Spleen (tissue), 11 donors: ENCODE measurements around the gene RERE. TPM values are rescaled to one million over a fixed set of nuclear protein-coding genes. Genes with fewer than 3 reads are reported as not detected.

Experiments used
- DNase-seq: peaks from one replicate; pipeline ENCODE4 v3.0.0-alpha.2; 2020
- H3K27ac ChIP-seq, 8 donors: fragments of 200-600 bp; sonication (generic) in 7 of 8; 1 replicate in 4 of 8; 2 replicates in 4 of 8; pipeline versions ENCODE4 v1.5.0 to v1.8.0; 2016 to 2021; ENCODE audit warnings: inconsistent platforms in 4 of 8, mild to moderate bottlenecking in 4 of 8, moderate library complexity in 1 of 8
- H3K27me3 ChIP-seq, 7 donors: fragments of 200-600 bp; sonication (generic) in 6 of 7; replicated peaks in 1 of 7; 1 replicate in 4 of 7; 2 replicates in 3 of 7; pipeline versions ENCODE4 v1.5.0 to v1.8.0; 2016 to 2021; ENCODE audit warnings: inconsistent platforms in 3 of 7, mild to moderate bottlenecking in 1 of 7
- H3K36me3 ChIP-seq, 6 donors: fragments of 200-600 bp; sonication (generic) in 5 of 6; 1 replicate in 4 of 6; 2 replicates in 2 of 6; pipeline versions ENCODE4 v1.5.0 to v1.8.0; 2016 to 2021; ENCODE audit warnings: inconsistent platforms in 2 of 6
- H3K4me1 ChIP-seq, 6 donors: fragments of 200-600 bp; sonication (generic) in 5 of 6; 1 replicate in 3 of 6; 2 replicates in 3 of 6; pipeline versions ENCODE4 v1.5.0 to v1.8.0; 2016 to 2021; ENCODE audit warnings: inconsistent platforms in 3 of 6
- H3K4me3 ChIP-seq, 8 donors: fragments of 200-600 bp; sonication (generic) in 7 of 8; 1 replicate in 4 of 8; 2 replicates in 4 of 8; pipeline versions ENCODE4 v1.5.0 to v1.8.0; 2016 to 2021; ENCODE audit warnings: inconsistent platforms in 4 of 8, mild to moderate bottlenecking in 4 of 8, moderate library complexity in 2 of 8
- H3K9me3 ChIP-seq, 8 donors: fragments of 200-600 bp; sonication (generic) in 7 of 8; 1 replicate in 4 of 8; 2 replicates in 4 of 8; pipeline versions ENCODE4 v1.5.0 to v1.8.0; 2016 to 2021; ENCODE audit warnings: inconsistent platforms in 4 of 8
- CTCF ChIP-seq, 11 experiments: fragments of 200-600 bp in 7 of 11; fragments of 450-650 bp in 4 of 11; sonication (generic) in 4 of 11; IDR thresholded peaks in 8 of 11; conservative IDR thresholded peaks in 3 of 11; 1 replicate in 7 of 11; 2 replicates in 4 of 11; pipeline versions ENCODE4 v1.4.0 to v1.8.0; 2016 to 2021; ENCODE audit warnings: antibody characterized with exemption in 11 of 11, inconsistent platforms in 4 of 11, mild to moderate bottlenecking in 1 of 11
- POLR2A ChIP-seq, 3 donors: fragments of 450-650 bp; IDR thresholded peaks; one replicate each; pipeline ENCODE4 v1.5.1; 2017; ENCODE audit warnings: antibody characterized with exemption in 3 of 3, mild to moderate bottlenecking in 1 of 3
- POLR2AphosphoS5 ChIP-seq, 3 donors: sonication (generic); formaldehyde crosslinking; IDR thresholded peaks; one replicate each; pipeline ENCODE4 v1.5.1; 2017; ENCODE audit warnings: antibody characterized with exemption in 3 of 3
- WGBS, 5 donors: extraction: QIAGEN DNeasy Blood & Tissue Kit in 3 of 5; methylation state at CpG; one replicate each; pipeline versions ENCODE4 v1.1.5 to v1.1.7; 2013 to 2018; 5-methylcytosine and 5-hydroxymethylcytosine counted together
- intact Hi-C: fragments of 100-400 bp; cut with DNase I; formaldehyde crosslinking; loops from one replicate; pipeline ENCODE4 v1.15.0; 2023; ENCODE audit warnings: low total_unique reads
- polyA plus RNA-seq, 3 donors: library from polyadenylated mRNA; stranded (reverse); fragments of 200-250 nt; gene quantifications; one replicate each; pipeline ENCODE4 v1.2.1, GENCODE V29; 2013
- total RNA-seq, 7 donors: library from RNA; depleted of rRNA in 3 of 7; stranded (reverse); fragments of >200 nt in 3 of 7; fragmentation: NEBNext Ultra II Directional in 4 of 7; extraction: Animal tissue kit (Norgen Biotek cat#: 25700) in 4 of 7; gene quantifications; one replicate each; pipeline versions ENCODE4 v1.1.0 to v1.2.1, GENCODE V29; 2016 to 2021
- donor health status: healthy with polysubstance abuse.
- donor health status: DM: no; HTN: no; CAD: no; lungs with moderate emphysema.
- donor health status: DM: no; HTN: no; CAD: no.
- donor health status: Bipolar disorder and iron deficiency.
- donor health status: healthy.
- donor health status: DM: no; HTN: no; CAD: no.
- donor health status: DM: yes; HTN: yes; CAD: no.

RERE gene
- total and polyA plus RNA-seq, 10 donors: 10.3 to 149 (median 117) TPM

- TF ChIP-seq POLR2AphosphoS5 (IDR thresholded peaks at IDR 0.05) (no peak), POLR2A (IDR thresholded peaks at IDR 0.05) (no peak), CTCF (IDR thresholded peaks at IDR 0.05 in 8 of 11, conservative IDR thresholded peaks at IDR 0.05 in 3 of 11) (no peak)
- H3K9me3 ChIP-seq: no peaks in the 10 kb centered on the region
- peaks cover 0 to 91% (median 23%) of the 10 kb centered on the region in 6 donors for H3K36me3 ChIP-seq
- DNase-seq: no peak
- intact Hi-C loops: no loop called here
- peak overlapping the region in 2 of 8 donors; percentile 16 to 37 for H3K27ac ChIP-seq
- H3K4me1 ChIP-seq: peaks cover 54 to 99% (median 83%) of the 10 kb centered on the region in 6 donors
- H3K27me3 ChIP-seq: no peaks in the 10 kb centered on the region
- 88 to 90% (median 89%) methylated on average over 8 of the region's 8 CpGs for WGBS, 5 donors
- H3K4me3 ChIP-seq: no peak overlapping the region
Observed at GRCh38 chr1:8412183-8412831, 405.1 kb downstream of the RERE start.

GRCh38 chr1:8411803-8412182, 405.6 kb downstream of the RERE start:
- Histone ChIP-seq H3K4me3 (no peak overlapping the region), H3K4me1 (peaks cover 57 to 99% (median 83%) of the 10 kb centered on the region in 6 donors), H3K9me3 (no peaks in the 10 kb centered on the region), H3K36me3 (peaks cover 0 to 91% (median 23%) of the 10 kb centered on the region in 6 donors), H3K27ac (peak overlapping the region in 3 of 8 donors; percentile 16 to 37 (median 22)), H3K27me3 (no peaks in the 10 kb centered on the region)
- WGBS, 5 donors: 65 to 83% (median 78%) methylated on average over 7 of the region's 7 CpGs
- DNase-seq: no peak
- TF ChIP-seq POLR2AphosphoS5 (IDR thresholded peaks at IDR 0.05) (no peak), CTCF (IDR thresholded peaks at IDR 0.05 in 8 of 11, conservative IDR thresholded peaks at IDR 0.05 in 3 of 11) (no peak), POLR2A (IDR thresholded peaks at IDR 0.05) (no peak)
- intact Hi-C loops: no loop called here

GRCh38 chr1:8410791-8411190, 406.6 kb downstream of the RERE start:
- DNase-seq: no peak
- peaks cover 0 to 91% (median 21%) of the 10 kb centered on the region in 6 donors for H3K36me3 ChIP-seq
- 91 to 100% (median 96%) methylated on average over 3 of the region's 3 CpGs for WGBS, 5 donors
- no peaks in the 10 kb centered on the region for H3K27me3 ChIP-seq
- H3K27ac ChIP-seq: peak overlapping the region in 5 of 8 donors; percentile 69 to 79 (median 74)
- no peak overlapping the region for H3K4me3 ChIP-seq
- no peaks in the 10 kb centered on the region for H3K9me3 ChIP-seq
- intact Hi-C loops: no loop called here
- TF ChIP-seq POLR2AphosphoS5 (IDR thresholded peaks at IDR 0.05) (no peak), CTCF (IDR thresholded peaks at IDR 0.05 in 8 of 11, conservative IDR thresholded peaks at IDR 0.05 in 3 of 11) (no peak), POLR2A (IDR thresholded peaks at IDR 0.05) (no peak)
- H3K4me1 ChIP-seq: peaks cover 55 to 100% (median 84%) of the 10 kb centered on the region in 6 donors

- Histone ChIP-seq H3K27ac (peak overlapping the region; percentile 41 to 79 (median 74)), H3K27me3 (no peaks in the 10 kb centered on the region), H3K4me3 (no peak overlapping the region), H3K9me3 (no peaks in the 10 kb centered on the region), H3K4me1 (peaks cover 44 to 100% (median 78%) of the 10 kb centered on the region in 6 donors), H3K36me3 (peaks cover 0 to 91% (median 19%) of the 10 kb centered on the region in 6 donors)
- TF ChIP-seq CTCF (IDR thresholded peaks at IDR 0.05 in 8 of 11, conservative IDR thresholded peaks at IDR 0.05 in 3 of 11) (no peak), POLR2AphosphoS5 (IDR thresholded peaks at IDR 0.05) (no peak), POLR2A (IDR thresholded peaks at IDR 0.05) (no peak)
- intact Hi-C loops: no loop called here
- 81 to 93% (median 85%) methylated on average over 3 of the region's 3 CpGs for WGBS, 5 donors
- DNase-seq: no peak
Observed at GRCh38 chr1:8409606-8410005, 407.8 kb downstream of the RERE start.
